HG03520 (cell line): ENCODE measurements around the gene TMEM132E.

Experiments used
- ATAC-seq: cut with Tn5 transposase; IDR thresholded peaks from one replicate; pipeline ENCODE4 v1.9.1; 2021; ENCODE audit warnings: mild to moderate bottlenecking, moderate library complexity; ENCODE audit not compliant: unreplicated experiment

Gene TMEM132E

GRCh38 chr17:34596920-34597319, 17.5 kb downstream of the TMEM132E start:
- ATAC-seq, result no peak

DNA sequence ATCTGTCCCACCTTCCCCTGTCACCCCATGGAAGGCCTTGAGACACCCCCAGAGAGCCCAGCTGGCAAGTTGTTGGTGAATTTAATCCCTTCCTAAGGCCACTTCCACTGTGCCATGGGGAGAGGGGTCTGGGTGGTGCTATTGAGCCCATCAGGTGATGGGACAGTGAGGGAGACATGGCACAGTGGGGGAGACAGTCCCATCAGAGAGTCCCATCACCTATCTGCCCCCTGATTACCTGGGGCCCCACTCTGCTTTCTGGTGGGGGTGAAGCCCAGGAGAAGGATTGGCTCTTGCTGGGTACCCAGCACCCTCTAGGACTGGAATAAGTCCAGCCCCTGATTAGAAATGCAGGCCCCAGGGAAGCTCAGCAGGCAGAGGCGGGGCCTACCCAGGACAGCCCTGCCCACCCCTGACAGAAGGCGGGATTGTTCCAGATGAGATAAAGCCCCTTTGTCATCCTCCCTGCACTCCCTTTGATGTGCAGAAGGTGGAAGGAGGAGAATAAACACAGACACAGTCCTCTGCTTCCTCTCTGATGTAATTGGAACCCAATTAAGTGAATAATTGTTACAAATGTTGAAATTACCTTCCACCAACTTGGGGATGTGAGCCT, 18.9 kb downstream of the TMEM132E start:
- ATAC-seq, result no peak

GRCh38 chr17:34601416-34601815, 22.0 kb downstream of the TMEM132E start:
- no peak for ATAC-seq

DNA sequence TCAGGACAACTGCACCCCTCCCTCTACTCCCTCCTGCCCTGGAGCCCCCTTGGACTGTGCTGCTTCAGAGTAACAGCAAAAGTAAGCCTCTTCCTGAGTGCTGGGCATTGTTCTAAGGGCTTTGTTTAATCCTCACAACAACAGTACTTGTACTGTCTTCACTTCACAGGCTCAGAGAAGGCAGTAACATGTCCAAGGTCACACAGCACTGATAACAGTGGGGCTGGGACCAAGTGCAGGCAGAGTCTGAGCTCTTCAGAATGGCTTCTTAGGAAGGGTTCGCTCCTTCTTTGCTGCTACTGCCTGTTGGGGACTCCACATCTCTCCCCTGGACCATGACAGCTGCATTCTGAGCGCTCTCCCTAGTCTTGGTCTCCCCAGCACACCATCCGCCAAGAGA, 24.6 kb downstream of the TMEM132E start:
- ATAC-seq, result no peak

- no peak for ATAC-seq
Measured at GRCh38 chr17:34606763-34607162, 27.4 kb downstream of the TMEM132E start.

GRCh38 chr17:34607917-34608316, 28.5 kb downstream of the TMEM132E start:
- ATAC-seq, result no peak

DNA sequence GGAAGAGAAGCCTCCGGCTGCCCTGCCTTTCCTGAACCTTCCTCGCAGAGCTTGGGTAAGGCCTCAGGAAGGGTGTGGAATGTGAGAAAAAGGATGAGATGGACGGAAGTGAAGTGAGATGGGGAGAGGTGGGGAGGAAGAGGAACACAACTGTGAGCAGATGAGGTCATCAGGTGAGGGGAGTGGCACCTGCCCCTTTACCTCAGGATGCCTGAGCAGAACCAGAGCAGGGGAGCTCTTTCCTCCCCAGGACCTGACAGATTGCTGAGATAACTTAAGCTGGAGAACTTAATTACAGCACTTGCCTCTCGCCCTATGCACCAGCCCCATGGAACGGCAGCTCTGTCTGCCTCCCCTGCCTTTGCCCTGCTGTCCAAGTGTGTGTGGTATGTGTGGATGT, 29.8 kb downstream of the TMEM132E start:
- no peak for ATAC-seq

GRCh38 chr17:34610039-34610438, 30.7 kb downstream of the TMEM132E start:
- ATAC-seq, result no peak

- no peak for ATAC-seq
Measured at GRCh38 chr17:34610506-34610905, 31.1 kb downstream of the TMEM132E start.

DNA sequence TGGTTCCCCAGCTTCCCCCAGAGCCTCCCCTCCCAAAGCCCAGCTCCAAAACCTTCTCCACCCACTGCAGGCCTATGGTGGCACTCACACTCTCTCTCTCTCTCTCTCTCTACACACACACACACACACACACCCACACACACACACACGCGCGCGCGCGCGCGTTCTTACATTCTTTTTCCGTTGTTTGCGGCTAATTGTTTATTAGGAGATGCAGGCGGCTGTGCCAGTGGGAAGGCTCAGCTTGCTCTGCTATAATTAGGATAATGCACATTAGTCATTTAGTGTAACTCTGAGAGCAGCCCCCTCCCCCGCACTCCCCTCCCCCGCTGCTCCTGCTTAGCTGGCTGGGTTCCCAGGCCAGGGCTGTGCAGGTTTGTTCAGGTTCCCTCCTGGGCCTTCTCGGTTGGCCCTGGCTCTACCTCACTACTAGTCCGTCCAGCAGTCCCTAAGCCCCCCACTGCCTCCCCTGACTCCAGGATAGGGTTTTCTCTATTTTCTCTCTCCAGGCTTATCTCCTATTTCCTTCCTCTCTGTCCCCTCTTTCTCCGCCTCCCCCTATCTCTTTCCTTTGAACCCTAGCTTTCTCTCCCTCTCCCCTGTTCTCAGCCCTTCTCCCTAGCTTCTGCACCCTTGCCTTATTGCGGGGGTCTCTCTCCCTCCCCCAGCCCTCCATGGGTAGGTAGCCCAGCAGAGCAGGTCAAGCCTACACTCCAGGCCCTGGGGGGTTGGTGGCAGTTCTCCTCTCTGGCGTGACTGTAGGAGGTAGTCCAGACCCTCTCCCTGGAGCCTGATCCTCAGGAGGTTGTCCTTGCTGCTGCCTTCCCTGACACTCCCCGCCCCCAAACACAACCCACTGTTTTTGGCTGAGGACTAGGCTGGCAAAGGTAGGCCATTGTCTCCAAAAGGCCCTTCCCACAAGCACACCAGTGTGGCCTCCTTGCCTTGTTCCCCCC, 34.0 kb downstream of the TMEM132E start:
- ATAC-seq, result no peak

- no peak for ATAC-seq
Measured at GRCh38 chr17:34614698-34615097, 35.3 kb downstream of the TMEM132E start.

DNA sequence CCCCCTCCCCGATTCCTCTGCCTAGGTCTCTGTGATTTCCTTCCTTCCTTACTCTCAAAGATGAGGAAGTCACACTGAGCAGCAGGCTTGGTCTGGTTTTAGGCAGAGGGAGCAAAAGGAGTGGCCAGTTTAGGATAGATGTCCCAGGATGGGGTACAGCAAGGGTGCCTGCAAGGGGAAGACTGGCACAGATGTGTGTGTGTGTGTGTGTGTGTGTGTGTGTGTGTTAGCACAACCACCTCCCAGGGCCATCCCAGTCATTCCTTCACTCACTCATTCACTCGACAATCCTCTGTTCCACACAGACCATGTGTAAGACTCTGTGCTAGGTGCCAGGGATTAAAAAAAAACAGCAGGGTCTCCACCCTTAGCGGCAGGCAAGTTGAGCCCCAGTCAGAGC, 35.9 kb downstream of the TMEM132E start:
- no peak for ATAC-seq

- ATAC-seq, result no peak
Measured at GRCh38 chr17:34616148-34616547, 36.8 kb downstream of the TMEM132E start.

DNA sequence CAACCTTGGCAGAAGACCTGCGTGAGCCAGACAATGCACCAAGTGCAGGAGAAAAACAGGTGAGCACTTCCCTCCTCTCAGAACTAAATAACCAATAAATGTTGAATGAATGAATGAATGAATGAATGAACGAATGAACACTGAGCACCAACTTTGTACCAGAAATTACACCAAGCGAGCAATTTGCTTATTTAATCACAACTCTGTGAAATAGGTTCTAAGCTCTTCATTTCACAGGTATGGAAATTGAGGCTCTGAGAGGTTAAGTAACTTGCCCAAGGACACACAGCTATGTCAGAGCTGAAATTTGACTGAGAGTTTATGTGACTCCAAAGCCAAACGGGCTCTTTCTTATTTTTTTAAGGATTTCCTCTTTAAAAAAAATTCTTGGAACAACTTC, 38.0 kb downstream of the TMEM132E start:
- no peak for ATAC-seq

DNA sequence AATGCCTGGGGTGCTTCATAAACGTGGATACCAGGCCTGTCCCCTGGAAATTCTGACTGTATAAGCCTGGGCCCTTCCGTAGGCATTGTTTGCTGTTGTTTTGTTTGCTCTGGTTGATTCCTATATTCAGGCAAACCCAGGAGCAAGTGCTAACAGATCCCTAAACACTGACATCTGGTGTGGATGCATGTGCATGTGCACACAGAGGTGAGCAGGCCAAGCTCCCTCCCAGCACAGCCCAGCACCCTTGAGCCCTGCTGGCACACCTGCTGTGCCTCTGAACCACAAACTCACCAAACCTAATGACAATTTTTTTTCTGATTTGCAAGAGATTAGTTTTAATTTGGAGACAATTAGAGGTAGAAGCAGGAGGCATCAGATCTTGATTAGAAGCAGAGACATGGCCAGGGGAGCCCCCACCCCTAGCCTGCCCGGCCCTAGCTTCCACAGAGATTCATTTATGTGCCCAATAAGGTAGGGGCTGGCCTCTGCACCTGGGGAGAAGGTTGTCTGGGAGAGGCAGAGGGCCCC, 40.4 kb downstream of the TMEM132E start:
- no peak for ATAC-seq

DNA sequence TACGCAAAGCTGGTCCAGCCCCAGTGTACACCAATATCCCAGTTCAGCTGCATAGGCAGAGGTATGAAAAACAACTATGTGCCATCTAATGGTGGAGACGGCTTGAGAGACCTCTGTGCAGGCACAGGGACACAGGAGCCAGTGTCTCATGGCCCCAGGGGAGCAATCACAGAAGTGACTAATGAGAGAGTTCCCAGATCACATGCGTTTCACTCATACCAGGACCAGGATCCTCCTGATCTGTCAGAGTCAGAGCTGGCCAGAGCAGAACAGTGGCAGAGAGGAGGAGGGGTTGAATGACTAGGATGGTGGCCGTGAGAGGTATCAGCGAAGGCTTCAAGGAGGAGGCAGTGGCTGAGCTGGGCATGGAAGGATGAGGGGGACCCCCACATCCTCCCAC, 41.1 kb downstream of the TMEM132E start:
- no peak for ATAC-seq

DNA sequence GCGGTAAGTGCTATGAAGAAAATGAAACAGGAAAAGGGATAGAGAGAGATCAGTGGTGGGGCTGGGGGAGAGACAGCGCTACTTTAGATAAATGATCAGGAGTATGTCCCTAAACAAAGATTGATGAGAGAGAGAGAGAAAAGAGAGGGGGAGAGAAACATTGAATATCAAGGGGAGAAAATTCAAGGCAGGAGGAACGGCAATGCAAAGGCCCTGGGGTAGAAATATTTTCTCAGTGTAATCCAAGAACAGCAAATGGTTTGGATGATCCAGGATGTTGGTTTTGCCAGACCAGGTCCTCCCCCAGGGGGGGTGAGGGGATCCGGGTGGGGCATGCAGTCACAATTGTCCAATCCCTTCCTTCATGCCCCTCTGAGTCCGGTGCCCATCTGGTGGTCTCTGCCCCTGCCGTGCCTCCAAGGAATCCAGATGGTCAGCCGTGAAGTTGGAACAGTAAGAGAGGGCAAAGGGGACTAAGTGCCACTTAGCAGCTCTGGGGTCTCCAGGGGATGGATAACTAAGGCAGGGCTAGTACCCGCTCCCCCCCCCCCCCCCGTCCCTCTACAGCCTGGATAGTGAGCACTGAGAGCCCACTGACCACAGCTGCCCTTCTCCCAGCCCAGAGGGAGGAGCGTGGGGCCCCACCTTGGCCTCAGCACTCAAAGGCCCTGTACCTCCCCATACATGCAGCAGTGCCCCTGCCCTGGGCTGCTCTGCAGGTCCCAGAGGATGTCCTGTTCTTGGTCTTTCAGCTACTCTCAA, 43.7 kb downstream of the TMEM132E start:
- ATAC-seq, result no peak

DNA sequence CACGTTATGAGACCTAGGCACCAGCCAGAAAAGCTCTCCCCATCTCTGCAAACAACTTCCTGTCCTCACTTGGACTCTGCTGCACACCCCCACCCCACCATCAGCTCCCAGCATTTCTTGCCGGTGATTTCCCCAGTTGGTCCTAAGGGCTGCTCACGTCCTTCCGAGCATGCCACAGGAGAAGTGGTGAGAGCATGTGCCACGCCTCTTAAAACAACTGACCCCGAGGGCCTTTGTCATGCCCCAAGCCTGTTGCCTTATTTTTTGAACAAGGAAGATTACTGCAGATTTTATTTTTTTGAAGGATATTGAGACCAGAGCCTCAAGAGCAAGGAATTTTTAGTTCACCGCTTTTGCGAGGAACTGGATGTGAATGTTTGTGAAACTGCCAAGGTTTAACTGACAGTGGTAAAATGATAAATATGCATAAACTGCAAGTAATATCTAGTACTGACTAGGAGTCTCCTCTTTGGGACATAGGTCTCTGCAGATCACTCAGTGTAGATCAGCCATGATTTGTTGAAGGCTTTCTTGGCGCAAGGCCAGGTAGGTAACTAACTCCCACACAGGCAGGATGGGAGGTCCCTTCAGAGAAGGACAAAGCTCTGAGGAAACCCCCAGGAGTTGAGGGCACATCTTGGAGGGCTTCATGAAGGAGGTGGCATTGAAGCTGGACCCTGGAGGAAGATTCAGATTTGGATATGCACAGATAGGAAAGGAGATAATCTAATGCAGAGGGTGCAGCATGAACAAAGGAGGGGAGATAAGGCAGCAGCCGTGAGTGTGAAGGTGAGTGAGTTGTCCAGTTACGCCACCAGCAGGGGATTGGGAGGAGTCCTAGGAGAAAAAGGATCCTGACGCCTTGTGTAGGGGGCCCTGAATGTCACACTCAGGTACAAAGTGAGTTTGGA, 44.7 kb downstream of the TMEM132E start:
- no peak for ATAC-seq

DNA sequence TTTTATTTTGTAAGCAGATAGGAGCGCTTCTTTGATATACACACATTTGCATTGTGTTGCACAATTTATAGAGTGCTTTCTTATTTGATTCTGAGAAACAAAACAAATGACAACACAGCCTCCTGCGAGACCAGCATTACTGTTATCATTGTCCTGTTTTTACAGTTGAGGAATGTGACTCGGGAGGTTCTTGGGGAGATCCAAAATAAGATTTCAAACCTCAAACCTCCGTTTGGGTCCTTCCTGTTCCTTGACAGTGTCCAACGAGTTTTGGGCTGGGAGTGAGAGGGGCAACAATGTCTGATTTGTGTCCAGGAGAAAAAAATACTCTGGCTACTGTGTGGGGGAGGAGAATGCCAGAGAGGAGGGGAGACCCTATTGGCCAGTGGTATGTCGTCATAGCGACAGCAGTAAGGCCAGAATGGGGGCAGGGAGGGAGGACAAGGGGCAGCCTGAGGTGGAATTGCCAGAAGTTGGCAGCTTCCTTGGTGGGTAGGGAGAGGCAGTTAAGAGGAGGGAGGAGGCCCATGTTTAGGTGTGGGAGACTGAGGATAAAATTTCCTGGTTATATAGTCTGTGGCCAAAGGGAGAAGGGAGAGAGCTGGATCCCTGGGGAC, 45.5 kb downstream of the TMEM132E start:
- ATAC-seq, result no peak

GRCh38 chr17:34626121-34626681, 46.8 kb downstream of the TMEM132E start:
- ATAC-seq, result no peak
